Left cardiac atrium (tissue), 4 donors: Measurements from ENCODE around the gene FBXO31. TPM values are rescaled to one million over a fixed set of nuclear protein-coding genes. Genes with fewer than 3 reads are reported as not detected.

Source experiments
- ATAC-seq, 2 donors: fragments of 200-7000 bp; cut with Tn5 transposase; one replicate each; pipeline ENCODE4 v1.9.1; 2020; ENCODE audit warnings: mild to moderate bottlenecking in 2 of 2, moderate library complexity in 2 of 2
- DNase-seq: peaks from one replicate; pipeline ENCODE4 v3.0.0-alpha.2; 2020
- intact Hi-C, 2 donors: fragments of 100-400 bp; cut with DNase I; formaldehyde crosslinking; loops; one replicate each; pipeline versions ENCODE4 v1.14.1 to v1.15.1; 2022 to 2023
- total RNA-seq, 2 donors: library from RNA; stranded (reverse); fragmentation: NEBNext Ultra II Directional; extraction: Animal tissue kit (Norgen Biotek cat#: 25700); gene quantifications; one replicate each; pipeline ENCODE4 v1.2.1, GENCODE V29; 2021
- donor health status: DM: no; HTN: yes; CAD: no.
- donor health status: DM: no; HTN: yes; CAD: no; lungs with severe emphysema.
- donor health status: DM: yes; HTN: yes; CAD: no.
- donor health status: Dilated cardiomyopathy.

Gene FBXO31
- total RNA-seq, 2 donors from 2014 or later: 45.6 to 50.8 TPM

- no peak for ATAC-seq
- intact Hi-C loops: no loop called here
- DNase-seq: no peak
Measured at GRCh38 chr16:87336434-87337240, 46.9 kb downstream of the FBXO31 start.

- no peak for ATAC-seq
- no peak for DNase-seq
- intact Hi-C loops: no loop called here
Measured at GRCh38 chr16:87335625-87336433, 47.7 kb downstream of the FBXO31 start.

- DNase-seq (no peak), ATAC-seq (no peak)
- intact Hi-C loops: no loop called here
Measured at GRCh38 chr16:87334651-87335624, 48.6 kb downstream of the FBXO31 start.

- intact Hi-C loops: no loop called here
- DNase-seq: peak; percentile 5
- ATAC-seq: no peak
Measured at GRCh38 chr16:87333581-87334331, 49.8 kb downstream of the FBXO31 start.

GRCh38 chr16:87333101-87333500 lies 50.5 kb downstream of the FBXO31 start:
- DNase-seq: peak; percentile 16
- intact Hi-C loops: no loop called here
- no peak for ATAC-seq

- ATAC-seq (no peak), DNase-seq (peak; percentile 27)
- intact Hi-C loops: no loop called here
Measured at GRCh38 chr16:87332150-87332549, 51.4 kb downstream of the FBXO31 start.

- DNase-seq (peak; percentile 18), ATAC-seq (no peak)
Measured at GRCh38 chr16:87331241-87331801, 52.3 kb downstream of the FBXO31 start.

GRCh38 chr16:87330646-87331045 lies 52.9 kb downstream of the FBXO31 start:
- DNase-seq: peak; percentile 13
- no peak for ATAC-seq
- intact Hi-C loops: no loop called here

More at GRCh38 chr16:87331241-87331801, 52.3 kb downstream of the FBXO31 start:
- intact Hi-C loops: no loop called here

GRCh38 chr16:87330257-87330624 lies 53.3 kb downstream of the FBXO31 start:
- ATAC-seq (no peak), DNase-seq (peak; percentile 19)
- intact Hi-C loops: no loop called here

GRCh38 chr16:87329436-87330256 lies 53.9 kb downstream of the FBXO31 start:
- DNase-seq (peak; percentile 17), ATAC-seq (no peak)
- intact Hi-C loops: loop anchor here (10.0 kb wide), 1 partner anchor 45 kb away; no protein-coding TSS in a partner anchor

GRCh38 chr16:87328846-87329245 lies 54.7 kb downstream of the FBXO31 start:
- intact Hi-C loops: loop anchor here (10.0 kb wide), 1 partner anchor 46 kb away; no protein-coding TSS in a partner anchor
- ATAC-seq (peak in 1 of 2 donors; percentile 16), DNase-seq (peak; percentile 5)

- ATAC-seq (no peak), DNase-seq (peak; percentile 4)
- intact Hi-C loops: loop anchor here (10.0 kb wide), 1 partner anchor 47 kb away; no protein-coding TSS in a partner anchor
Measured at GRCh38 chr16:87327798-87328495, 55.6 kb downstream of the FBXO31 start.

GRCh38 chr16:87326151-87326571 lies 57.4 kb downstream of the FBXO31 start:
- DNase-seq: no peak
- intact Hi-C loops: loop anchor here (10.0 kb wide), 1 partner anchor 49 kb away; no protein-coding TSS in a partner anchor
- ATAC-seq: no peak

GRCh38 chr16:87325423-87325858 lies 58.1 kb downstream of the FBXO31 start:
- no peak for DNase-seq
- no peak for ATAC-seq
- intact Hi-C loops: loop anchor here (10.0 kb wide), 1 partner anchor 49 kb away; no protein-coding TSS in a partner anchor

- ATAC-seq (peak; percentile 41 to 53), DNase-seq (no peak)
Measured at GRCh38 chr16:87324411-87325275, 58.9 kb downstream of the FBXO31 start.

More at GRCh38 chr16:87324411-87325275, 58.9 kb downstream of the FBXO31 start:
- intact Hi-C loops: loop anchor here (10.0 kb wide), 1 partner anchor 50 kb away; no protein-coding TSS in a partner anchor
